Common myeloid progenitor, CD34-positive (primary cell): ENCODE measurements around the gene CISH.

ENCODE experiments used
- CTCF ChIA-PET: fragments of 350-600 bp; sonication (Branson Sonifier 250); formaldehyde crosslinking; loops from one replicate; lab custom pipeline; 2021; ENCODE audit warnings: antibody characterized with exemption; lab: Charles Lee
- POLR2A ChIA-PET: fragments of 350-600 bp; sonication (Branson Sonifier 250); formaldehyde crosslinking; loops from one replicate; lab custom pipeline; 2021; ENCODE audit warnings: antibody characterized with exemption; lab: Charles Lee
- DNase-seq, 3 donors: peaks; one replicate each; pipeline versions ENCODE4 v3.0.0 to v3.0.0-alpha.2; 2013
- H3K27ac ChIP-seq, 2 experiments: 1 replicate in 1 of 2; 2 replicates in 1 of 2; pipeline ENCODE4 v1.7.0; 2013; ENCODE audit warnings: inconsistent platforms in 2 of 2, low read length in 2 of 2, mild to moderate bottlenecking in 2 of 2, low read depth in 1 of 2, moderate library complexity in 1 of 2; ENCODE audit not compliant: severe bottlenecking in 2 of 2, insufficient read depth in 1 of 2, poor library complexity in 1 of 2
- H3K27me3 ChIP-seq, 5 experiments: replicated peaks in 2 of 5; 1 replicate in 3 of 5; 2 replicates in 2 of 5; pipeline versions ENCODE4 v1.6.1 to v1.7.0; 2013; ENCODE audit warnings: low read length in 4 of 5, mild to moderate bottlenecking in 2 of 5, moderate library complexity in 2 of 5, inconsistent platforms in 1 of 5; ENCODE audit not compliant: insufficient read depth in 5 of 5, control insufficient read depth in 4 of 5
- H3K36me3 ChIP-seq, 4 experiments: 1 replicate in 2 of 4; 2 replicates in 2 of 4; pipeline versions ENCODE4 v1.6.1 to v1.7.0; 2013; ENCODE audit warnings: low read length in 3 of 4, control low read depth in 1 of 4, mild to moderate bottlenecking in 1 of 4; ENCODE audit not compliant: control insufficient read depth in 4 of 4, insufficient read depth in 4 of 4
- H3K4me1 ChIP-seq, 4 experiments: 1 replicate in 3 of 4; 2 replicates in 1 of 4; pipeline versions ENCODE4 v1.6.1 to v1.7.1; 2013; ENCODE audit warnings: low read length in 3 of 4, mild to moderate bottlenecking in 3 of 4, control low read depth in 1 of 4, inconsistent platforms in 1 of 4, moderate library complexity in 1 of 4; ENCODE audit not compliant: control insufficient read depth in 4 of 4, insufficient read depth in 4 of 4; ENCODE audit errors: control extremely low read depth in 1 of 4
- H3K4me3 ChIP-seq, 7 experiments: 1 replicate in 4 of 7; 2 replicates in 3 of 7; pipeline versions ENCODE4 v1.5.1 to v1.7.0; 2013; ENCODE audit warnings: mild to moderate bottlenecking in 7 of 7, low read length in 6 of 7, moderate library complexity in 6 of 7, inconsistent platforms in 2 of 7, low read depth in 2 of 7, control low read depth in 1 of 7; ENCODE audit not compliant: insufficient read depth in 4 of 7, control insufficient read depth in 1 of 7; ENCODE audit errors: extremely low read depth in 1 of 7
- H3K9me3 ChIP-seq, 5 experiments: 1 replicate in 4 of 5; 2 replicates in 1 of 5; pipeline versions ENCODE4 v1.6.1 to v1.7.1; 2013; ENCODE audit warnings: low read length in 4 of 5, mild to moderate bottlenecking in 2 of 5, inconsistent platforms in 1 of 5, low read depth in 1 of 5, moderate library complexity in 1 of 5; ENCODE audit not compliant: control insufficient read depth in 4 of 5, insufficient read depth in 2 of 5; ENCODE audit errors: control extremely low read depth in 1 of 5
- WGBS: methylation state at CpG from one replicate; pipeline ENCODE4 v1.1.5; 2013; ENCODE audit not compliant: insufficient coverage; 5-methylcytosine and 5-hydroxymethylcytosine counted together

The CISH gene

GRCh38 chr3:50656417-50657195 lies 45.0 kb upstream of the CISH start:
- Histone ChIP-seq H3K4me1 (peaks cover 0 to 2% (median 0%) of the 10 kb centered on the region in 4 experiments), H3K4me3 (no peak overlapping the region), H3K27ac (no peak overlapping the region), H3K27me3 (no peaks in the 10 kb centered on the region), H3K9me3 (no peaks in the 10 kb centered on the region), H3K36me3 (peaks cover 0 to 5% (median 0%) of the 10 kb centered on the region in 4 experiments)
- DNase-seq: no peak
- POLR2A ChIA-PET: no interaction called here
- CTCF ChIA-PET: interaction anchor here (0.9 to 1.9 kb wide), 4 partner anchors 18 to 42 kb away, joined by 3 to 6 read pairs (median 4); partner anchors contain the start of genes DOCK3 and MAPKAPK3
- WGBS: 73% methylated on average over 7 of the region's 8 CpGs

- ChIA-PET POLR2A (no interaction called here), CTCF (interaction anchor here (0.7 to 6.6 kb wide), 7 partner anchors 9 to 664 kb away, joined by 3 to 101 read pairs (median 4); partner anchors contain the start of gene MAPKAPK3)
- Histone ChIP-seq H3K27me3 (no peaks in the 10 kb centered on the region), H3K9me3 (no peaks in the 10 kb centered on the region), H3K36me3 (peaks cover 0 to 8% (median 2%) of the 10 kb centered on the region in 4 experiments), H3K27ac (no peak overlapping the region), H3K4me1 (peaks cover 0 to 2% (median 0%) of the 10 kb centered on the region in 4 experiments), H3K4me3 (no peak overlapping the region)
- peak in 1 of 3 donors; percentile 13 for DNase-seq
- 62% methylated on average over 2 of the region's 3 CpGs for WGBS
Measured at GRCh38 chr3:50655009-50655830, 43.6 kb upstream of the CISH start.

- H3K27me3 ChIP-seq: no peaks in the 10 kb centered on the region
- 94% methylated on average over 3 of the region's 3 CpGs for WGBS
- CTCF ChIA-PET: interaction anchor here (0.6 to 6.6 kb wide), 12 partner anchors 12 to 85 kb away, joined by 3 to 101 read pairs (median 6); partner anchors contain the start of genes HEMK1 and MAPKAPK3
- no peak overlapping the region for H3K27ac ChIP-seq
- no peaks in the 10 kb centered on the region for H3K9me3 ChIP-seq
- peaks cover 2 to 15% (median 11%) of the 10 kb centered on the region in 4 experiments for H3K36me3 ChIP-seq
- DNase-seq: no peak
- no peak overlapping the region for H3K4me3 ChIP-seq
- POLR2A ChIA-PET: no interaction called here
- peaks cover 0 to 2% (median 0%) of the 10 kb centered on the region in 4 experiments for H3K4me1 ChIP-seq
Measured at GRCh38 chr3:50653937-50654595, 42.5 kb upstream of the CISH start.

- POLR2A ChIA-PET: interaction anchor here (1.5 kb wide), 1 partner anchor 36 kb away, joined by 5 read pairs; the partner anchor contains the start of gene MAPKAPK3
- Histone ChIP-seq H3K27me3 (no peaks in the 10 kb centered on the region), H3K9me3 (no peaks in the 10 kb centered on the region), H3K4me3 (no peak overlapping the region), H3K27ac (no peak overlapping the region), H3K36me3 (peaks cover 6 to 28% (median 20%) of the 10 kb centered on the region in 4 experiments), H3K4me1 (peaks cover 0 to 2% (median 0%) of the 10 kb centered on the region in 4 experiments)
- DNase-seq: peak; percentile 22 to 51 (median 45)
- CTCF ChIA-PET: interaction anchor here (0.8 to 6.6 kb wide), 22 partner anchors 9 to 86 kb away, joined by 3 to 101 read pairs (median 6); partner anchors contain the start of genes HEMK1 and MAPKAPK3
- 89% methylated on average over 1 of the region's 2 CpGs for WGBS
Measured at GRCh38 chr3:50652709-50653108, 41.1 kb upstream of the CISH start.

- 91% methylated on average over 4 of the region's 7 CpGs for WGBS
- H3K36me3 ChIP-seq: peaks cover 10 to 35% (median 25%) of the 10 kb centered on the region in 4 experiments
- DNase-seq: no peak
- ChIA-PET POLR2A (interaction anchor here (1.5 kb wide), 1 partner anchor 35 kb away, joined by 5 read pairs; the partner anchor contains the start of gene MAPKAPK3), CTCF (interaction anchor here (0.9 to 6.6 kb wide), 18 partner anchors 8 to 83 kb away, joined by 3 to 101 read pairs (median 7); partner anchors contain the start of genes HEMK1 and MAPKAPK3)
- peaks cover 0 to 2% (median 0%) of the 10 kb centered on the region in 4 experiments for H3K4me1 ChIP-seq
- no peak overlapping the region for H3K4me3 ChIP-seq
- H3K9me3 ChIP-seq: no peaks in the 10 kb centered on the region
- no peak overlapping the region for H3K27ac ChIP-seq
- H3K27me3 ChIP-seq: no peaks in the 10 kb centered on the region
Measured at GRCh38 chr3:50651920-50652529, 40.5 kb upstream of the CISH start.

- 96% methylated on average over 8 of the region's 8 CpGs for WGBS
- no peaks in the 10 kb centered on the region for H3K9me3 ChIP-seq
- H3K27ac ChIP-seq: no peak overlapping the region
- no peaks in the 10 kb centered on the region for H3K27me3 ChIP-seq
- no peak for DNase-seq
- CTCF ChIA-PET: interaction anchor here (1.1 to 6.6 kb wide), 7 partner anchors 8 to 109 kb away, joined by 3 to 101 read pairs (median 9); partner anchors contain the start of gene MAPKAPK3
- peaks cover 14 to 41% (median 30%) of the 10 kb centered on the region in 4 experiments for H3K36me3 ChIP-seq
- POLR2A ChIA-PET: no interaction called here
- no peak overlapping the region for H3K4me3 ChIP-seq
- H3K4me1 ChIP-seq: peaks cover 0 to 2% (median 0%) of the 10 kb centered on the region in 4 experiments
Measured at GRCh38 chr3:50651445-50651844, 39.9 kb upstream of the CISH start.
